Neural cell (in vitro differentiated cells): Measurements from ENCODE around the gene HOPX.

Experiments used
- CTCF ChIP-seq: fragments of 450-650 bp; IDR thresholded peaks from 2 replicates; pipeline ENCODE4 v1.5.1; 2014; ENCODE audit warnings: antibody characterized with exemption, mild to moderate bottlenecking, moderate library complexity; ENCODE audit not compliant: poor library complexity, severe bottlenecking
- EZH2 ChIP-seq: fragments of 200-600, 300-800 bp; shearing (Covaris generic), sonication (generic); IDR thresholded peaks from 2 replicates; pipeline ENCODE4 v1.6.1; 2014; ENCODE audit warnings: antibody characterized with exemption, low read length, borderline replicate concordance, mild to moderate bottlenecking; ENCODE audit not compliant: insufficient read depth, poor library complexity, severe bottlenecking
- POLR2AphosphoS5 ChIP-seq: IDR thresholded peaks from 2 replicates; pipeline ENCODE4 v1.6.1; 2012
- SMC3 ChIP-seq: fragments of 450-650 bp; conservative IDR thresholded peaks from 2 replicates; pipeline ENCODE4 v1.6.1; 2014; ENCODE audit warnings: antibody characterized with exemption, mild to moderate bottlenecking, moderate library complexity; ENCODE audit not compliant: poor library complexity
- TAF1 ChIP-seq: IDR thresholded peaks from 2 replicates; pipeline ENCODE4 v1.6.1; 2012; ENCODE audit warnings: low read depth

DNA sequence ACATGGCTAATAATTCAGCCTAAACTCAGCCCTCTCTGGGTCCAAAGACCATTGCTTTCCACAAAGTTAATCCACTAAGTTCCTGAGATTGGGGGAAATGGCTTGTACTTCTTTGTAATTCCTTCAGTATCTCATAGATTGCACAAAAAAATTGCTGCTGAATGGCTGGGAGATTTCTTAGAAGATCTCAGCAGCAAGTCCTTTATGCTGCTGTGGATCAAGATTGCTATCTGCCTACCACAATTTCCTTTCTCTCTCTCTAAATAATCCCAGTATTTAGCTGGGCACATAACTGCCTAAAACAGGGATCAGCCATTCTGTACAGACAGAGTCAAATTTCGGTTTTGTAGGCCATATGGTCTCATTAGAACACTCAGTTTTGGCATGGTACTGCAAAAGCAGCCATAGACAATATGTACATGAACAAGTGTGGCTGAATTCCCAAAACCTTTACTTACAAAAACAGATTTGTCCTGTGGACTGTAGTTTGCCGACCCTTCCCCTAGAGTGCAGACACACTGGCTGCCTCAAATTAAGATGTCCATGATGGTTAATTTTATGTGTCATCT is 18.5 kb upstream of the HOPX start:
- no peak for TF ChIP-seq CTCF
- no peak for TF ChIP-seq EZH2
- no peak for TF ChIP-seq POLR2AphosphoS5
- no peak for TF ChIP-seq TAF1
- no peak for TF ChIP-seq SMC3
